ENCODE data around the gene CASP4. TPM values are rescaled to one million over a fixed set of nuclear protein-coding genes. Genes with fewer than 3 reads are reported as not detected.
A peak's percentile ranks its signal among the peaks of the same experiment; 100 is the strongest.

CASP4 gene
- total and polyA plus RNA-seq, 2 of the 4 experiments (the other 2 are of a cell fraction), result 82.5 to 91.9 TPM

- BruUV-seq (replicated peaks), result no TSS peak
- Histone ChIP-seq H2BK120ac (ENCODE audit: low read depth, low read length) (peak overlapping the region; percentile 91), H3K27me3 (ENCODE audit: control insufficient read depth, insufficient read depth, low read length) (no peaks in the 10 kb centered on the region), H3K14ac (replicated peaks; ENCODE audit: low read depth, low read length) (peak overlapping the region; percentile 80), H2AK9ac (replicated peaks; ENCODE audit: low read depth, low read length, poor library complexity) (peak overlapping the region; percentile 43), H3K36me3 (ENCODE audit: control insufficient read depth, insufficient read depth, low read length) (no peaks in the 10 kb centered on the region), H3K23ac (ENCODE audit: low read depth, low read length) (peak overlapping the region; percentile 41), H2BK5ac (ENCODE audit: low read depth, low read length, poor library complexity, severe bottlenecking) (peak overlapping the region; percentile 80), H3K4me1 (ENCODE audit: control insufficient read depth, insufficient read depth, low read length) (peaks cover 6% of the 10 kb centered on the region), H4K91ac (ENCODE audit: insufficient read depth, low read depth, low read length) (peak overlapping the region; percentile 58), H3K4me2 (ENCODE audit: low read depth, low read length) (peak overlapping the region; percentile 86), H3K79me1 (ENCODE audit: low read depth in 1 of 2, low read length in 2 of 2) (no peaks in the 10 kb centered on the region), H2BK15ac (ENCODE audit: low read depth, low read length) (peak overlapping the region; percentile 60; the same call in 2 of the 3 replicates), H2AK5ac (ENCODE audit: low read depth, low read length) (peak overlapping the region; percentile 41; the same call in 1 of the 2 replicates), H3K18ac (ENCODE audit: low read depth, low read length) (peak overlapping the region; percentile 97), H4K20me1 (ENCODE audit: insufficient read depth, low read length) (no peaks in the 10 kb centered on the region), H3K9ac (ENCODE audit: low read depth, low read length) (no peak overlapping the region), H3K4ac (ENCODE audit: low read depth, low read length) (peak overlapping the region; percentile 82), H3K27ac (ENCODE audit: insufficient read depth, low read length) (peak overlapping the region; percentile 75; the same call in 1 of the 2 replicates), H2BK20ac (ENCODE audit: low read depth, low read length) (peak overlapping the region; percentile 84), H3K56ac (ENCODE audit: extremely low read depth, insufficient read depth, low read length) (no peak overlapping the region), H4K5ac (ENCODE audit: low read depth, low read length) (peak overlapping the region; percentile 84; the same call in 1 of the 2 replicates), H4K8ac (ENCODE audit: low read depth in 2 of 2, low read length in 2 of 2) (peak overlapping the region in 1 of 2 experiments; percentile 87; a peak in 2 of 4 replicates), H3K9me3 (ENCODE audit: control insufficient read depth, insufficient read depth, low read length) (no peaks in the 10 kb centered on the region), H3K4me3 (ENCODE audit: insufficient read depth, low read depth, low read length) (no peak overlapping the region; the same call in 1 of the 2 replicates), H3K9me1 (ENCODE audit: insufficient read depth, low read length) (peaks cover 2% of the 10 kb centered on the region), H2AFZ (replicated peaks; ENCODE audit: low read length, poor library complexity) (peak overlapping the region; percentile 84)
- in situ Hi-C loops (cut with MboI; ENCODE audit: low sequenced_read_pairs) (no loop called here), dilution Hi-C loops (cut with HindIII; ENCODE audit: low sequenced_read_pairs, unreplicated experiment) (no loop called here), intact Hi-C loops (cut with micrococcal nuclease) (no loop called here)
- ChIA-PET CTCF (interaction anchor here (0.7 to 0.9 kb wide), 2 partner anchors 12 to 17 kb away, joined by 3 to 4 read pairs; no protein-coding TSS in a partner anchor), POLR2A (ENCODE audit: unreplicated experiment) (interaction anchor here (0.9 kb wide), 1 partner anchor 21 kb away, joined by 3 read pairs; no protein-coding TSS in a partner anchor)
- ATAC-seq (ENCODE audit: low read depth), result peak; percentile 76
- TF ChIP-seq MAFK (IDR thresholded peaks at IDR 0.05; ENCODE audit: low read depth, low read length) (peak; percentile 28; the same call in 1 of the 2 replicates), RCOR1 (IDR thresholded peaks at IDR 0.05; ENCODE audit: insufficient replicate concordance, low read length) (no peak)
- DNase-seq, result peak; percentile 94
- 14% methylated on average over 2 of the region's 7 CpGs; no CpG with 5 or more reads in 1 of the 2 experiments for WGBS, 2 experiments (ENCODE audit: extremely low coverage in 2 of 2, insufficient read length in 1 of 2)
These were observed 60.7 kb downstream of the CASP4 start for GRCh38 chr11:104907521-104908185.
